ENCODE data around the gene TOMM6.

- TF ChIP-seq CTCF (IDR thresholded peaks at IDR 0.05): no peak
- TF ChIP-seq ZFX (IDR thresholded peaks at IDR 0.05; ENCODE audit: borderline replicate concordance): no peak
Measured at GRCh38 chr6:41781366-41781730, 6.1 kb upstream of the TOMM6 start.

All from 22Rv1 (cell line).